ENCODE results near the gene IMMP2L. TPM values are rescaled to one million over a fixed set of nuclear protein-coding genes. Genes with fewer than 3 reads are reported as not detected.

IMMP2L gene
- polyA plus RNA-seq, 1 of the 3 experiments (the other 2 are of a cell fraction): 10.7 TPM

DNA sequence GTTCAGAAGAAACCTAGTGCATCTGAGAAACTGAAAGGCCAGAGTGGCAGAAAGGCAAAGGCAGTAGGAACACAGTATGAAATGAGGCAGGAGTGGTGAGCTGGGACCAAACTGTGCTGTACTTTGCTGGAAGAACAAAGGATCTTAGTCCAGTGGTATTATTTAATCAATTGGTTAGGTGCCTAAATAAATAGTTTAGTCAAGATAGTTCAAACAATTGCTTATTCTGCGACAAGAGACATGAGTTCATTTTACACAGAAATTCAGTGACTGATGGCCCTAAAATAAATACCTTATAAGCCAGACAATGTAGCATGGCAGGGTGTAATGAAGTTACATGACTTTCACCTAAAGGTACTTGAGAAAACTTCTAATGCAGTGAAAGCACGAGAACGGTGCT is 653.2 kb downstream of the IMMP2L start:
- H3F3A ChIP-seq (replicated peaks; ENCODE audit: insufficient read depth): no peaks in the 10 kb centered on the region
- no peak overlapping the region for H3K9ac ChIP-seq
- POLR2A ChIA-PET: no interaction called here
- no peaks in the 10 kb centered on the region for H3K9me3 ChIP-seq
- H3K9me2 ChIP-seq: no peaks in the 10 kb centered on the region
- no peaks in the 10 kb centered on the region for H3K36me3 ChIP-seq (replicated peaks in 1 of 2; ENCODE audit: control insufficient read depth in 1 of 2, insufficient read depth in 2 of 2, low read length in 1 of 2)
- TF ChIP-seq TCF12 (IDR thresholded peaks at IDR 0.05): no peak
- no peak for TF ChIP-seq GATA2 (CRISPR knock-in tag; IDR thresholded peaks at IDR 0.05)
- no peak for TF ChIP-seq EP300 (IDR thresholded peaks at IDR 0.05; ENCODE audit: borderline replicate concordance in 1 of 2, low read depth in 1 of 2, low read length in 1 of 2)
- TF ChIP-seq, protein P1, sequence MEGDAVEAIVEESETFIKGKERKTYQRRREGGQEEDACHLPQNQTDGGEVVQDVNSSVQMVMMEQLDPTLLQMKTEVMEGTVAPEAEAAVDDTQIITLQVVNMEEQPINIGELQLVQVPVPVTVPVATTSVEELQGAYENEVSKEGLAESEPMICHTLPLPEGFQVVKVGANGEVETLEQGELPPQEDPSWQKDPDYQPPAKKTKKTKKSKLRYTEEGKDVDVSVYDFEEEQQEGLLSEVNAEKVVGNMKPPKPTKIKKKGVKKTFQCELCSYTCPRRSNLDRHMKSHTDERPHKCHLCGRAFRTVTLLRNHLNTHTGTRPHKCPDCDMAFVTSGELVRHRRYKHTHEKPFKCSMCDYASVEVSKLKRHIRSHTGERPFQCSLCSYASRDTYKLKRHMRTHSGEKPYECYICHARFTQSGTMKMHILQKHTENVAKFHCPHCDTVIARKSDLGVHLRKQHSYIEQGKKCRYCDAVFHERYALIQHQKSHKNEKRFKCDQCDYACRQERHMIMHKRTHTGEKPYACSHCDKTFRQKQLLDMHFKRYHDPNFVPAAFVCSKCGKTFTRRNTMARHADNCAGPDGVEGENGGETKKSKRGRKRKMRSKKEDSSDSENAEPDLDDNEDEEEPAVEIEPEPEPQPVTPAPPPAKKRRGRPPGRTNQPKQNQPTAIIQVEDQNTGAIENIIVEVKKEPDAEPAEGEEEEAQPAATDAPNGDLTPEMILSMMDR (IDR thresholded peaks at IDR 0.05): no peak
- TF ChIP-seq IRF3 (IDR thresholded peaks at IDR 0.05; ENCODE audit: low read depth, low read length): no peak
- no peak for TF ChIP-seq MXI1 (IDR thresholded peaks at IDR 0.05; ENCODE audit: low read depth, low read length)
- TF ChIP-seq RXRA (IDR thresholded peaks at IDR 0.05; ENCODE audit: borderline replicate concordance, low read depth): no peak
- TF ChIP-seq, protein P2, sequence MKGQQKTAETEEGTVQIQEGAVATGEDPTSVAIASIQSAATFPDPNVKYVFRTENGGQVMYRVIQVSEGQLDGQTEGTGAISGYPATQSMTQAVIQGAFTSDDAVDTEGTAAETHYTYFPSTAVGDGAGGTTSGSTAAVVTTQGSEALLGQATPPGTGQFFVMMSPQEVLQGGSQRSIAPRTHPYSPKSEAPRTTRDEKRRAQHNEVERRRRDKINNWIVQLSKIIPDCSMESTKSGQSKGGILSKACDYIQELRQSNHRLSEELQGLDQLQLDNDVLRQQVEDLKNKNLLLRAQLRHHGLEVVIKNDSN (IDR thresholded peaks at IDR 0.05; ENCODE audit: borderline replicate concordance, low read depth): no peak
- no peak for TF ChIP-seq USF2 (IDR thresholded peaks at IDR 0.05; ENCODE audit: borderline replicate concordance, low read depth, low read length)
- no peak for DNase-seq
- CTCF ChIA-PET: no interaction called here
- H3K79me2 ChIP-seq (ENCODE audit: insufficient read depth): no peaks in the 10 kb centered on the region
- H2AFZ ChIP-seq (ENCODE audit: low read depth): no peak overlapping the region
- no peaks in the 10 kb centered on the region for H3K4me1 ChIP-seq (ENCODE audit: control insufficient read depth in 1 of 2, insufficient read depth in 2 of 2, low read depth in 1 of 2, low read length in 1 of 2)
- H4K20me1 ChIP-seq (ENCODE audit: insufficient read depth): no peaks in the 10 kb centered on the region
- H3K4me2 ChIP-seq: no peak overlapping the region
- 82% methylated on average over 3 of the region's 3 CpGs for WGBS (ENCODE audit: low lambda C conversion rate)
- no peaks in the 10 kb centered on the region for H3K27me3 ChIP-seq (ENCODE audit: insufficient read depth)
- H3K4me3 ChIP-seq (ENCODE audit: low read depth in 2 of 2, low read length in 1 of 2): no peak overlapping the region
- no peak overlapping the region for H3K27ac ChIP-seq (ENCODE audit: low read depth in 2 of 2, low read length in 1 of 2)

- Histone ChIP-seq H4K20me1 (ENCODE audit: insufficient read depth) (no peaks in the 10 kb centered on the region), H3K36me3 (replicated peaks in 1 of 2; ENCODE audit: control insufficient read depth in 1 of 2, insufficient read depth in 2 of 2, low read length in 1 of 2) (no peaks in the 10 kb centered on the region), H3K27me3 (ENCODE audit: insufficient read depth) (no peaks in the 10 kb centered on the region), H3K79me2 (ENCODE audit: insufficient read depth) (no peaks in the 10 kb centered on the region), H3K9me2 (no peaks in the 10 kb centered on the region), H3K4me2 (no peak overlapping the region), H3K27ac (ENCODE audit: low read depth in 2 of 2, low read length in 1 of 2) (no peak overlapping the region), H3F3A (replicated peaks; ENCODE audit: insufficient read depth) (no peaks in the 10 kb centered on the region), H3K4me1 (ENCODE audit: control insufficient read depth in 1 of 2, insufficient read depth in 2 of 2, low read depth in 1 of 2, low read length in 1 of 2) (no peaks in the 10 kb centered on the region), H3K4me3 (ENCODE audit: low read depth in 2 of 2, low read length in 1 of 2) (no peak overlapping the region), H3K9ac (no peak overlapping the region), H3K9me3 (no peaks in the 10 kb centered on the region), H2AFZ (ENCODE audit: low read depth) (no peak overlapping the region)
- no peak for DNase-seq
- POLR2A ChIA-PET: no interaction called here
- CTCF ChIA-PET: interaction anchor here (0.6 to 1.2 kb wide), 4 partner anchors 27 to 842 kb away, joined by 3 to 4 read pairs (median 3); no protein-coding TSS in a partner anchor
- WGBS (ENCODE audit: low lambda C conversion rate): 60% methylated on average over 4 of the region's 4 CpGs
- TF ChIP-seq FOXJ3 (CRISPR knock-in tag; IDR thresholded peaks at IDR 0.05): no peak
- no peak for TF ChIP-seq NRF1 (IDR thresholded peaks at IDR 0.05; ENCODE audit: low read depth, low read length)
- no peak for TF ChIP-seq ELF1 (IDR thresholded peaks at IDR 0.05)
- TF ChIP-seq PBX3 (IDR thresholded peaks at IDR 0.05): no peak
- TF ChIP-seq, protein P3, sequence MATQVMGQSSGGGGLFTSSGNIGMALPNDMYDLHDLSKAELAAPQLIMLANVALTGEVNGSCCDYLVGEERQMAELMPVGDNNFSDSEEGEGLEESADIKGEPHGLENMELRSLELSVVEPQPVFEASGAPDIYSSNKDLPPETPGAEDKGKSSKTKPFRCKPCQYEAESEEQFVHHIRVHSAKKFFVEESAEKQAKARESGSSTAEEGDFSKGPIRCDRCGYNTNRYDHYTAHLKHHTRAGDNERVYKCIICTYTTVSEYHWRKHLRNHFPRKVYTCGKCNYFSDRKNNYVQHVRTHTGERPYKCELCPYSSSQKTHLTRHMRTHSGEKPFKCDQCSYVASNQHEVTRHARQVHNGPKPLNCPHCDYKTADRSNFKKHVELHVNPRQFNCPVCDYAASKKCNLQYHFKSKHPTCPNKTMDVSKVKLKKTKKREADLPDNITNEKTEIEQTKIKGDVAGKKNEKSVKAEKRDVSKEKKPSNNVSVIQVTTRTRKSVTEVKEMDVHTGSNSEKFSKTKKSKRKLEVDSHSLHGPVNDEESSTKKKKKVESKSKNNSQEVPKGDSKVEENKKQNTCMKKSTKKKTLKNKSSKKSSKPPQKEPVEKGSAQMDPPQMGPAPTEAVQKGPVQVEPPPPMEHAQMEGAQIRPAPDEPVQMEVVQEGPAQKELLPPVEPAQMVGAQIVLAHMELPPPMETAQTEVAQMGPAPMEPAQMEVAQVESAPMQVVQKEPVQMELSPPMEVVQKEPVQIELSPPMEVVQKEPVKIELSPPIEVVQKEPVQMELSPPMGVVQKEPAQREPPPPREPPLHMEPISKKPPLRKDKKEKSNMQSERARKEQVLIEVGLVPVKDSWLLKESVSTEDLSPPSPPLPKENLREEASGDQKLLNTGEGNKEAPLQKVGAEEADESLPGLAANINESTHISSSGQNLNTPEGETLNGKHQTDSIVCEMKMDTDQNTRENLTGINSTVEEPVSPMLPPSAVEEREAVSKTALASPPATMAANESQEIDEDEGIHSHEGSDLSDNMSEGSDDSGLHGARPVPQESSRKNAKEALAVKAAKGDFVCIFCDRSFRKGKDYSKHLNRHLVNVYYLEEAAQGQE (IDR thresholded peaks at IDR 0.05; ENCODE audit: low read depth, low read length): no peak
- TF ChIP-seq RCOR1 (IDR thresholded peaks at IDR 0.05; ENCODE audit: low read length): no peak
- no peak for TF ChIP-seq TAF1 (IDR thresholded peaks at IDR 0.05; ENCODE audit: borderline replicate concordance, low read depth, low read length)
Measured at GRCh38 chr7:110905773-110906566, 656.3 kb downstream of the IMMP2L start.

Data from SK-N-SH (cell line).